Ramos (cell line): ENCODE measurements around the gene CRYAA.

Experiments
- in situ Hi-C: fragments of 300-500 bp; cut with MboI; formaldehyde crosslinking; loops from one replicate; pipeline ENCODE4 v1.14.3; 2022; ENCODE audit warnings: low sequenced_read_pairs; ENCODE audit not compliant: unreplicated experiment

CRYAA gene

DNA sequence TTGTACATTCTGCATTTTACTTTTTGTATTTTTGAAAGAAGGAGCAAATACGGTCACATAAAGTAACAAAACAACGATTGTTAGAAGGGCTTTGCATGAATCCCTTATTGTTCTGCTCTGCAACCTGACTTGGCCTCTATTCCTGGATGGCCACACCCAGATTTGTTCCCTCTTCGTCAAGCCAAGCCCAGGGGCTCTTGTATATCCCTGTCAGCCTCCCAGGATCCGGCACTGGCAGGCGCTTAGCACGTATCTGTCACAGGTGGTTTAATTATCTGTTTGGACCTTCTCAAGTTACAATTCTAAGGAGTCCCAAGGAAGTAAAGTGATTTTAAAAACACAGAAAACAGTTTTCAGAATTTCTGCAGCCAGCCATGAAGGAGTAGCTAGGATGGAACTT lies 28.0 kb downstream of the CRYAA start:
- in situ Hi-C loops, result no loop called here

DNA sequence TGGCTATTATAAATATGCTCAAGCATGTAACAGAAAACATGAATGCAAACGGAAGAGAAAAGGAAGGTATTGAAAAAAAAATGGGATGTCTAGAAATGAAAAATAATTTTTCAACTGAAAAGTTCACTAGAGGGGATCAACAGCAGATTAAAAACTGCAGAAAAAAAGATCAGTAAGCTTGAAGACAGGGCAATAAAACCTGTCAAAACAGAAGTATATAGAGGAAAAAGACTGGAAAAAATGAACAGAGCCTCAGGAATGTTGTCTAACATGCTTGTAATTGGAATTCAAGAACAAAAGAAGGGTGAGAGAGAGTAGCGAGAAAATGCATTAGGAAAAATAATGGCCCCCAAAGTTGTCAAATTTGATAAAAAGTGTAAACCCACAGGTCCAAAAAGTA lies 29.6 kb downstream of the CRYAA start:
- in situ Hi-C loops, result no loop called here

DNA sequence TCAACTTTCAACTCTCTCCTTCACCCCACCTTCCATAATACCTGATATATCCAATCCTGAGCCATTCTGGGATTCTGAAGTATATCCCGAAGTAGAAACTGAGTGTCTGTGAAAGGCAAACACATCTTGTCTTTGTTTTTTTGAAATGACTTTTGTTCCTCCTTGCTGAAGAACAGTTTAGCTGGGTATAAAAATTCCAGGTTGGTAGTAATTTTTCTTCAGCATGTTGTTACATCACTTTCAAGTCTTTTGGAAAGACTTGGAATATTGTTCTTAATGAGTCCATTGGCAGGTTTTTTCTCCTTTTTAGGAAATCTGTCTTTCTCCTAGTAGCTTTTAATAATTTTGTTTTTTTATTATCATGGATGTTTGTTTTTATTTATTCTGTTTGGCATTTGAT lies 32.7 kb downstream of the CRYAA start:
- in situ Hi-C loops, result no loop called here

DNA sequence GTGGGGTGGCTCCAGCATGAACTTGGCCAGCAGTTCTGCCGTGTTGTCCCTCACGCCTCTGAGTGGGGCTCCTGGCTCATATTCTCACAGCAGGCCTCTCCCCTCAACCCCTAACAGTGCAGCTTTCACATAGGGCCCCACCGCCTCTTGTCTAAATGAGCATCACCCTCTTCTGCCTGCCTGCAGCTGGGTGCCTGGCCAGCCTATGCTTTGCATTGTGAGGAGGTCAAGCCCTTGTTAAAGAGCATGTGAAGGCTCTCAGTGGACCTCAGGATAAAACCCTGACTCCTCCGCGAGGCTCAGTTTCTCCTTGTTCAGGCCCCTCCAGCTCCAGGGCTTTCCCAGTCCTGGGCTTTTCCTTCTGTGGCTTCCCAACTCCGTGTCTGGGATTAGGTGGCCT lies 34.8 kb downstream of the CRYAA start:
- in situ Hi-C loops, result no loop called here

DNA sequence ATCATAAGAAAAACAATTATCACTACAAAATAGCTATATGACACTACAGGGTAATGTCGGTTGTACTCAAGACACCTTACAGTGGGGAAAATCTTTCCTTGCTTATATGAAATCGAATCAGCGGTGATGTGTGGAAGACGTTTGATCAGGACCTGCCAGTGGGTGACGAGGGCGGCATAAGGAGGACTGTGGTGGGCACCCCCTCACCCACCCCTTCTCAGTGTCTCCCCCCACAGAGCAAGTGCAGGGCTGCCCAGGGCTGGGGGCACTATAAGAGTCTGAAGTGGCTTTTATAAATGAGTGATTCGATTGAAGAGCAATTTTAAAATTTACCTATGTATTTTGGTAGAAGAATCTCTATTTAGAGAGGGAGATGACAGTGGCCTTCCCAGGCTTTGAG lies 35.8 kb downstream of the CRYAA start:
- in situ Hi-C loops, result no loop called here

DNA sequence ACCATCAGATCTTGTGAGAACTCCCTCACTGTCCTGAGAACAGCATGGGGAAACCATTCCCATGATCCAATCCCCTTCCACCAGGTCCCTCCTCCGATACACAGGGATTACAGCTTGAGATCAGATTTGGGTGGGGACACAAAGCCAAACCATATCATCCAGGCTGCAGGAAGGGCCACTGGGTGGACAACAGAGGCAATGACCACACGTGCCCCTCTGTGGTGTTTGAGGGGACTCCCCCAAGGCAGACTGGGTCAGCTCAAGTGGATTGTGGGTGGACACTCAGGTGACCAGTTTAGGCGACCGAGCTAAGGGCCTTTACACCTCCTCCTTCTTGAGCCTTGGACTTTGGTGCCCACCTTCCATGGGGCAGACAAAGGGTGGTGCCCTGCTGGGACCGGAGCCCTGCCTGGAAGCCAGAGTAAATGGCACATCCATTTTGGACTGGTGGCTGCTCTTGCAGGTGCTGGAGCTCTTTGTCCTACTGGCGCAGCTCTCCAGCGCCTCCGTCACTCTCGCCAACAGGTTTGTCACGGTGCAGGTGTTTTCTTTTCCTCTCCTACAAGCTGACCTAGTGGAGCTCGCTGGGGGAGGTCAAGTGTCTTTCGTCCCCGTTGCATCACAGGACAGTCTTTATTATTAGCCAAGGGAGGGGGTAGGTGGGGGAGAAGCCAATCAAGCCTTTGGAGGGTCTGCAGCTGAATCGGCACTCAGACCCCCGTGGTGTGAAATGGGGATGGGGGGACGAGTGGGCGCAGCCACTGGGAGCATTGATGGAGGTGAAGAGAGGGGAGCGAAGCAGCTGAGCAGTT lies 37.6 kb downstream of the CRYAA start:
- in situ Hi-C loops, result no loop called here

DNA sequence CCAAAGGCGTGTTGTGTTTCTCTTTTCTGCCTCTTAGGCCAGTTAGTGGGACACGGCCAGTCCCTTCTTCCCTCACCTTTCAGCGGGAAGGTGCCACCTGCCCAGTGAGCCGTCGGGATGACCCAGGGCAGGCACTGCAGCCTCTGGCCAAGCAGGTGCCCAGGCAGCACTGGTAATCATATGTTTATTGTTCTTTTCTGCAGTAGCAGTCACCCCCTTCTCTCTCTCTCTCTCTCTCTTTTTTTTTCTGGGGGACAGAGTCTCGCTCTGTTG lies 38.2 kb downstream of the CRYAA start:
- in situ Hi-C loops, result no loop called here

DNA sequence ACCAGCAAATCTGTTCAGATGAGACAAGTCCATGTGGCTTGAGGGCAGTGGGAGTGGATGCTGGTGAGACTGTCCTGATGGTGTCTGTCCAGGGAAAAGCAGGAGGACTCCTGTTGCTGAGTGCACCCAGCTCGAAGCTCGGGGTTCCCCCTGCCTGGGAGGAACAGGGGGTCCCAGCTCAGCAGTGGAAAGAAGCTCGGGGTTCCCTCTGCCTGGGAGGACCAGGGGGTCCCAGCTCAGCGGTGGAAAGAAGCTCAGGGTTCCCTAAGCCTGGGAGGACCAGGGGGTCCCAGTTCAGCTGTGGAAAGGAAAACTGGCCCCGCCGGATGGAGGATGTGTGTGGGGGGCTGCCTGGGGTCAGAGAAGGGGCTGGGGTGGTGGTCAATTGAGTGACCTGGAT lies 39.1 kb downstream of the CRYAA start:
- in situ Hi-C loops, result no loop called here

DNA sequence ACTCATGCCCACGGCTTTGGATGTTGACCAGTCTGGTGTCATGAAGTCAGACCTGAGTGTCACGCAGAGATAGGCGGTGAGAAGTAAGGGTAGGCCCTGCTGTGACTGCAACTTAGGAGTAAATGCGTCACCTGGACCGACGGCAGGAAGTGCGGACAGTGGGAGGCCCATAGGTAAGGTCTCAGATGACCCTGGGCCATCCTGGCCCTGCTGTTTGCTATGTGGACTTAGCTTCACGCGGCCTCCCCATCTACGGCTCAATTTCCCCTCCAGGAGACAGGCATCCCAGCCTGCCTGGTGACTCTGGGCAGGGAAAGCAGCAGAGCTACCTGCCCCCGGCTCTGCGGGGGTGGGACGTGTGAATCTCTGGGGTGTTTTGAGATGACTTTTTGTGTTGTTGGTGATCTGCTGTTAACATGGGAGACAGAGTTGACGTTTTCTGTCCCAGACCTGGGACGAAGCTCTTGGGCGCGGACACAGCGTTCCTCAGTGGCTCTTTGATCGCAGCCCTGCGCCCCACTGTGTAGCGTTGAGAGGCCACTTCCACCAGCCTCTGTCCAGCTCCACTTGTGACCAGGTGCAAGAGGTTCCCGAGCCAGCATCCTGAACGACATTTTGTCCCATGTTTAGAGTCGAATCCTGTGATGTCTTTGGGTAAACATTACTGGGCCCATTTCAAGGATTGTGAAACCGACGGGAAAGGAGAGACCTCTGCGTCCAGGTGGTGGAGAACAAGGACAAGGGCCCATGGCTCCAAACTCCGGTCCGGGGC lies 39.9 kb downstream of the CRYAA start:
- in situ Hi-C loops, result no loop called here

DNA sequence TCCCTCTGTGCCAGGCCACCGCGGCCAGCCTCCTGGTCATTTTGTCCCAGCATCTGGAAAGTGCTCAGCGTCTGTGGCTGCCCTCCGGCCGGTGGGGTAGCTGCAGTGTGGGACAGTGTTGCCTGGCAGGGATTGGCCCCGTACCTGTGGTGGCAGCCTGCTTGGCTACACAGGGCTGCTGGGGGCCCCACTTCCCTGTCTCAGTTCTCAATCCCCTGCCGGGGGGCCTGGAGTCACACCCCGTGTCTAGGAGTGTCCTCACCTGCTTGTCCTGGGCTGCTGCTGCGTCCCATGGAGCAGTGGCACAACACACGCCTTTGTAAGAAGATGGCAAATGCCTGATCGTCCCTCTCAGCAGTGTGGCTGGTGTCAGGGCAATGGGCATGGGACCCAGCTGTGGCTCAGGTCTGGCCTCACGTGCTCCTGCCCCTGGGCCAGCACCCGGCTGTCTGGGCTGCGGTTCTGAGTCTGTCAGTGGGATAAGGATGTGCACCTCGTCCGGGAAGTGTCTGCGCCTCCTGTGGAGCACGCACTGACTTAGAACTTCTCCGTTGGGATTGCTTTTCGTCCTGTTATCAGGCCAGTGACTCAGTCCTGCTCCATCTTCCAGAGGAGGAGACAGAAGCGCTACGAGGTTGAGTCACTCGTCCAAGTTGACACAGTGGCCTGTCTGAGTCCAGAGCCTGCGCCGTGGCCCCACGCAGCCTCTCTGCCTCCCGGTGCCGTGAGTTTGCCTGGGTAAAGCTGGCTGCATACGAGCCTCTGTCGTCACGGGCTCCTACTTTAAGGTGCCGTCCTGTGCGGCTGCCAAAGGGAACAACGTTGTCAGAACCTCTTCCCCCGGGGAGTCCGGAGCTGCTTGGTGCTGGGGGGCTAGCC lies 41.0 kb downstream of the CRYAA start:
- in situ Hi-C loops, result no loop called here

DNA sequence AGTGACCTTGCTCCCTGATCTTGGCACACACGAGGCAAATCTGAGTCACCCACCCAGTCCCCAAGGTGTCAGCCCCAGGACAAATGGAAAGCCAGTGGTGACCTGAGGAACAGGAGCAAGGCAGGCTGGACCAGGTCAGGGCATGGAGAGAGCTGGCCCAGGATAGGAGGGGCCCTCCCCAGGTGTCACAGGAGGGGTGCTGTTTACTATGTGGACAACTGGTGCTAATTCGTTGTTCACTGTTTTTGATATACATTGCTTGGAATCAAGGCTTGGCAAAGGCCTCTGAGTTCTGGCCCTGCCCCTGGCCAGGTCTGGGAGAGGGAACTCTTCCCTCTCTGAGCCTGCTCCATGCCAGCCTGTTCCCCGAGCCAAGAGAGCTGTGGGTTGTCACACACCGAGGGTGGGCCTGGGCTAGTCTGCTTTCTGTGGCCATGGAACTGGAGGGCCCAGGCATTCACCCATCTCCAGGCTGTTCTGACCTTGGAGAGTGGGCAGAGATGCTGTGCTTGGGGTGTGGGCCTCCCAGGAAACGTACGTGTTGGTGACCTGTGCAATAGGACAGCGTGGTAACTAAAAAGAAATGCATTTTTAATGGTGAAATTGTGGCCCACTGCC lies 41.8 kb downstream of the CRYAA start:
- in situ Hi-C loops, result no loop called here

DNA sequence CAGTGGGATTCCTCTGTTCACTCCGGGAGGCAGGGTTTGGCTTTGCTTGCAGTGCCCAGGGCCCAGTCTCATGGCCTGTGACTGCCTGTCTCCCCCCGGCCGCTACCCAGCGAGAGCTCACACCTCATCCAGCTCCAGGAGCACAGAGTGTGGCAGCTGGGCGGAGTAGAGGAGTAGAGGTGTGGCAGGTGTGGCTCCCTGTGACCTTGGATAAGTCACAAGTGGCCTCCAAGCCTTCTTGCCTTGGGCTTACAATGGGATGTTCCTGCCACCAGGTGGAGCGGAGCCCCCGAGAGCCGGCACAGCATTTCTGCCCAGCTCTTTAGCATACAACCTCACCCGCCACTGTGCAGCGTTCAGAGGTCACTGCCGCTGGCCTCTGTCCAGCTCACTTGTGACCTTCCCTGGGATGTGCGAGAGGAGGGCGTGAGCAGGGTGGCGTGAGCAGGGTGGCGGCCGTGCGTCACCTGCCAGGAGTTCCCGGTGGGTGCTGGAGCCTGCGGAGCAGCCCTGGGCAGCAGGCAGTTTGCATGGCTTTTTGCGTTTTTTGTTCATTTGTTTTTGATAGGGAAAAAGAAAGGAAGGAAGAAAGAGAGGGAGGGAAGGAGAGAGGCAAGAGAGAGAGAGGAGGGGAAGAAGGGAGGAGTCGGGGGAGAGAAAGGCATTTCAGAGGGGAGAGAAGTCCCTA lies 42.4 kb downstream of the CRYAA start:
- in situ Hi-C loops, result no loop called here

DNA sequence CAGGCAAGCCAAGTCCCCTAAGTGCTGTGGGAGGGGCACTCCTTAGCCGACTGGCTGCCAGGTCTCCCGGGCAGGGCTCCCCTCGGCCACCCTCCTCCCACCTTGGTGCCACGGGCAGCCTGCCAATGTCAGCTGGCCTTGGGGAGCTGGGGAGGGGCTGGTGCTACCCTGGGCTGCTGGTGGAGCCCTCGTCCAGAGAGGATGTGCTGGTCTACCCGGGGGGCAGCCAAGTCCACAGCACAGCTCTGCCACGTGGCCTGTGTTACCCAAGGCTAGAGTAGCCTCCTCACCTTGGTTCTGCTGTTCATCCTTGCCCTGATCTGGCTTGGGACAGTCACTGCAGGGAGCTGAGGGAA lies 42.9 kb downstream of the CRYAA start:
- in situ Hi-C loops, result no loop called here
